SK-N-MC (cell line): Measurements from ENCODE around the gene PHKA2.

Experiments used
- EZH2 ChIP-seq: fragments of 200-600 bp; sonication (generic); IDR thresholded peaks from one replicate; pipeline ENCODE4 v1.6.1; 2017; ENCODE audit warnings: antibody characterized with exemption
- FOXP2 ChIP-seq: optimal IDR thresholded peaks from 2 replicates; pipeline ENCODE3; 2011; ENCODE audit warnings: mild to moderate bottlenecking, moderate library complexity; ENCODE audit not compliant: insufficient read depth; ENCODE audit errors: extremely low read length, control extremely low read depth
- POLR2AphosphoS5 ChIP-seq: IDR thresholded peaks from 2 replicates; pipeline ENCODE4 v1.6.1; 2012; ENCODE audit warnings: mild to moderate bottlenecking, low read depth, low read length, borderline replicate concordance

DNA sequence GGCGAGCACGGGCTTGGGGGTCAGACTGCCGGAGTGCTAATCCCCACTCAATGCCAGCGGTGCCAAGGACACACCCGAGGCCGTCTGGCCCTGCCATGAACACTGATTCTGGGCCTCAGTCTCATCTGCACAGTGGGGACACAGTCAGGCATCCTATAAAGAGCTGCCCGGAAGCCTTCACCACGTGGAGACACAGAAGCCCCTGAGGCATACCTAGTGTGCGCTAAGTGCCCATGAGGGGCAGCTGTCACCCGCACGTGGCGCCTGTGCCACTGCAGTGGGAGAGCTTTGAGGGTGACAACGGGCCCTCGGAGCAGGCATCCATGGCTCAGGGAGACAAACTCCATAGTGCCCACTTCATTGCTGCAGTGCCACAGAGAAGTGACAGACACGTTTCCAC, 86.3 kb downstream of the PHKA2 start:
- TF ChIP-seq EZH2, result no peak
- TF ChIP-seq POLR2AphosphoS5, result no peak
- TF ChIP-seq FOXP2, result no peak
